NCI-H82 treated with DMSO at 0.1 percent for 48 hours (cell line): ENCODE data around the gene NOTCH1.

Experiments used
- DNase-seq: peaks from one replicate; lab custom pipeline; 2025; ENCODE audit not compliant: unreplicated experiment; lab: John Stamatoyannopoulos, UW

Gene NOTCH1

GRCh38 chr9:136486823-136487620, 58.8 kb downstream of the NOTCH1 start:
- no peak for DNase-seq

GRCh38 chr9:136486131-136486530, 59.7 kb downstream of the NOTCH1 start:
- no peak for DNase-seq

- peak; percentile 62 for DNase-seq
These were observed 60.5 kb downstream of the NOTCH1 start for GRCh38 chr9:136485049-136486045.

- DNase-seq: no peak
These were observed 61.4 kb downstream of the NOTCH1 start for GRCh38 chr9:136484153-136485048.

GRCh38 chr9:136483589-136484152, 62.2 kb downstream of the NOTCH1 start:
- peak; percentile 69 for DNase-seq

GRCh38 chr9:136482793-136483588, 62.9 kb downstream of the NOTCH1 start, which contains the start of gene SEC16A:
TSS of gene SEC16A (minus strand) at chr9:136483040. CDS start at chr9:136477615, 5,425 bp downstream.
- peak; percentile 92 for DNase-seq

GRCh38 chr9:136482046-136482792, 63.6 kb downstream of the NOTCH1 start:
- DNase-seq: no peak

- DNase-seq: no peak
These were observed 64.3 kb downstream of the NOTCH1 start for GRCh38 chr9:136481558-136481957.

GRCh38 chr9:136476369-136477150, 69.3 kb downstream of the NOTCH1 start:
- DNase-seq: no peak

- no peak for DNase-seq
These were observed 70.6 kb downstream of the NOTCH1 start for GRCh38 chr9:136474974-136475865.

GRCh38 chr9:136474021-136474640, 71.7 kb downstream of the NOTCH1 start:
- no peak for DNase-seq

- no peak for DNase-seq
These were observed 72.5 kb downstream of the NOTCH1 start for GRCh38 chr9:136473354-136473721.

GRCh38 chr9:136472640-136473353, 73.1 kb downstream of the NOTCH1 start:
- no peak for DNase-seq

GRCh38 chr9:136471802-136472487, 73.9 kb downstream of the NOTCH1 start:
- DNase-seq: no peak

GRCh38 chr9:136470792-136471469, 74.9 kb downstream of the NOTCH1 start:
- DNase-seq: no peak
